Right atrium auricular region (tissue), 2 donors: ENCODE results near the gene DRAXIN. TPM values are rescaled to one million over a fixed set of nuclear protein-coding genes. Genes with fewer than 3 reads are reported as not detected.

Experiments used
- DNase-seq: peaks from one replicate; pipeline ENCODE4 v3.0.0-alpha.2; 2019; ENCODE audit warnings: low spot score
- H3K27ac ChIP-seq, 2 donors: fragments of 200-600 bp; sonication (generic); 1 replicate in 1 of 2; 2 replicates in 1 of 2; pipeline ENCODE4 v1.5.1; 2016 to 2019
- H3K27me3 ChIP-seq, 2 donors: fragments of 200-600 bp; sonication (generic); one replicate each; pipeline versions ENCODE4 v1.5.1 to v1.6.0; 2017 to 2019
- H3K36me3 ChIP-seq: fragments of 200-600 bp; sonication (generic); one replicate; pipeline ENCODE4 v1.5.1; 2016
- H3K4me1 ChIP-seq, 2 donors: fragments of 200-600 bp; sonication (generic); one replicate each; pipeline versions ENCODE4 v1.5.1 to v1.6.0; 2017 to 2019
- H3K4me3 ChIP-seq, 2 donors: fragments of 200-600 bp; sonication (generic); 1 replicate in 1 of 2; 2 replicates in 1 of 2; pipeline ENCODE4 v1.5.1; 2017 to 2019; ENCODE audit warnings: mild to moderate bottlenecking in 1 of 2, moderate library complexity in 1 of 2
- H3K9me3 ChIP-seq, 2 donors: fragments of 200-600 bp; sonication (generic); one replicate each; pipeline ENCODE4 v1.5.1; 2019
- CTCF ChIP-seq, 2 donors: fragments of 200-600 bp; sonication (generic); IDR thresholded peaks; one replicate each; pipeline ENCODE4 v1.5.1; 2019; ENCODE audit warnings: antibody characterized with exemption in 2 of 2
- total RNA-seq, 2 donors: library from RNA; depleted of rRNA; stranded (reverse); fragments of >200 nt; gene quantifications; one replicate each; pipeline ENCODE4 v1.1.0, GENCODE V29; 2016

DRAXIN gene
- total RNA-seq, 2 donors from 2014 or later, result not detected

DNA sequence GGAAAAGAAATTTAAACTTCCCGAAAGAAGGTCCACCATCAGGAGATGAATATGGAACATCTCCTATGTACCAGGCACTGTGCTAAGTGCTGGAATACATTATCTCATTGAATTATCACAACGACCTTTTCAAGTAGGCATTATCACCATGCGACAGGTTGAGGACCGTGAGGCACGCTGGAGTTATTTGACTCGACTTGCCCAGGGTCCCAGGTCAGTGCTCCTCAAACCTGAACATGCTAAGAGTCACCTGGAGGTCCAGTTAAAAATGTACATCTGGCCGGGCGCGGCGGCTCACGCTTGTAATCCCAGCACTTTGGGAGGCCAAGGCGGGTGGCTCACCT lies 28.5 kb downstream of the DRAXIN start:
- Histone ChIP-seq H3K4me3 (no peak overlapping the region), H3K27ac (no peak overlapping the region)
- no peak for DNase-seq

DNA sequence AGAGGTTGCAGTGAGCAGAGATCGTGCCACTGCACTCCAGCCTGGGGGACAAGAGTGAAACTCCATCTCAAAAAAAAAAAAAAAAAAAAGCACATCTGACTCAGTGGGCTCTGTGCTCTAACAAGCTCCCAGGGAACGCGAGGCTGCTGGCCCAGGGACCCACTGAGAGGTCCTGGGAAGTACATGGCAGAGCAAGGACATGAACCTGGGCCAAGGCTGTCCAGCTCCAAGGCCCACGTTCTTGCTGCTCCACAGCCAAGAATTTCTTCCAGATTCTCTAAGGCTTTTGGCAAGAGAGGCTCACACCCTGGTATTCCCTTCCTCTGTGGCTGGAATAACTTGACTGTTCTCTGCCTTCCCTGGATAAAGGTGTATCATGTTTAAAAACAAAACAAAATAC lies 29.0 kb downstream of the DRAXIN start:
- Histone ChIP-seq H3K27me3 (no peaks in the 10 kb centered on the region), H3K4me1 (peaks cover 0 to 9% of the 10 kb centered on the region in 2 donors), H3K9me3 (no peaks in the 10 kb centered on the region), H3K4me3 (no peak overlapping the region), H3K36me3 (no peaks in the 10 kb centered on the region), H3K27ac (no peak overlapping the region)
- no peak for TF ChIP-seq CTCF (IDR thresholded peaks at IDR 0.05)
- no peak for DNase-seq

More for the DNA sequence above, 28.5 kb downstream of the DRAXIN start:
- Histone ChIP-seq H3K36me3 (no peaks in the 10 kb centered on the region), H3K27me3 (no peaks in the 10 kb centered on the region), H3K9me3 (no peaks in the 10 kb centered on the region), H3K4me1 (peaks cover 0 to 9% of the 10 kb centered on the region in 2 donors)
- no peak for TF ChIP-seq CTCF (IDR thresholded peaks at IDR 0.05)

DNA sequence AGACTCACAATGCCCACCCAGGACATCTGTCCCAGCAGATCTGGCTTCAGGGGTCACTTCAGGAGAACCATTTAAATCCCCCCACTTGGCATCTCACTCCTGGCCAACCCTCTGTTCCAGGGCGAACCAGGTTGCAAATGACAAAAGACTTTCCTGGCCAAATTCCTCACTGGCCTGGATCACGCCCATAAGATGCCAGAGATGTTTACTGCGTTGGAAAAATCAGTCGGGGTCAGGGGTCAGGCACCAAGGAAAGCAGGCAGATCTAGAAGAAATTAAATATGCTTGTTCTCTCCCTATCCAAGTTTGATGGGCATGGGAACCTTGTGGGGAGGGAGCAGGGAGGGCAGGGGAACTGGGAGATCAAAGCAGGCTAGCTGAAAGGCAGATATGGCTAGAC lies 29.8 kb downstream of the DRAXIN start:
- DNase-seq, result no peak
- Histone ChIP-seq H3K36me3 (no peaks in the 10 kb centered on the region), H3K4me1 (peaks cover 0 to 9% of the 10 kb centered on the region in 2 donors), H3K27me3 (no peaks in the 10 kb centered on the region), H3K27ac (no peak overlapping the region), H3K4me3 (no peak overlapping the region), H3K9me3 (no peaks in the 10 kb centered on the region)
- TF ChIP-seq CTCF (IDR thresholded peaks at IDR 0.05), result no peak

DNA sequence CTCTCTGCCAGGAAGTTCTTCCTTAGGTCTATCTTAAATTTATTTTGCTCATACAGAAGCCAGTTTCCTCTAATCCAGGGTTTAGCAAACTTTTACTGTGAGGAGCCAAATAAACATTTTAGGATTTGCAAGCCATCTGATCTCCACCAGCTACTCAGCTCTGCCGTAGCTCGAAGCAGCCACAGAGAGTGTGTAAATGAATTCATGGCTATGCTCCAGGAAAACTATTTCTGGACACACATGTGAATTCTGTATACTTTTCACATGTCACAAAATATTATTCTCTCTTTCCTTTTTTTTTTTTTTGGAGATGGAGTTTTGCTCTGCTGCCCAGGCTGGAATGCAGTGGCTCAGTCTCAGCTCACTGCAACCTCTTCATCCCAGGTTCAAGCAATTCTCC lies 31.0 kb downstream of the DRAXIN start:
- TF ChIP-seq CTCF (IDR thresholded peaks at IDR 0.05), result no peak
- Histone ChIP-seq H3K4me3 (no peak overlapping the region), H3K4me1 (peaks cover 0 to 9% of the 10 kb centered on the region in 2 donors), H3K36me3 (no peaks in the 10 kb centered on the region), H3K27me3 (no peaks in the 10 kb centered on the region), H3K9me3 (no peaks in the 10 kb centered on the region), H3K27ac (no peak overlapping the region)
- DNase-seq, result no peak

DNA sequence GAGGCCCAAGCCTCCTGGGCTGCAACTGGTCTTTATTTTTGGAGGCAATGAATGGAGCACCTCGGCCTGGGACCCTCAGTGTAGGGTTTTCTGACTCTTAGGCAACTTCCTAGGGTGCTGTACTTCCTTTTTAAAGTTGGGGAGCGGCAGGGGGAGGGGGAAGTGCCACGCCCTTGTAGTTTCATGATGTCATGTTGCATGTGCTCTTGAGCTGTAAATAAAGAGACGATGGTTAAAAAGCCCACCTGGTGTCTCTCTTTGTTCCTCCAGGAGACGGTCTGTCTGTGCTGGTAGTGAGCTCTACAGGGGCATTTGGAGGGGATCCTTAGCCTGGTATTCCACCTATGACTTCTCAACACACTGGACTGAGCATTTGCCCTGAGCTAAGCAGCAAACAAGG lies 34.1 kb downstream of the DRAXIN start:
- no peak overlapping the region for H3K27ac ChIP-seq

More for the DNA sequence above, 34.1 kb downstream of the DRAXIN start:
- DNase-seq, result no peak
- H3K4me3 ChIP-seq, result no peak overlapping the region
- H3K27me3 ChIP-seq, result no peaks in the 10 kb centered on the region
- no peak for TF ChIP-seq CTCF (IDR thresholded peaks at IDR 0.05)
- H3K4me1 ChIP-seq, result peaks cover 0 to 14% of the 10 kb centered on the region in 2 donors
- H3K9me3 ChIP-seq, result no peaks in the 10 kb centered on the region
- H3K36me3 ChIP-seq, result no peaks in the 10 kb centered on the region
